ENCODE data around the gene CFLAR.

Gene CFLAR

DNA sequence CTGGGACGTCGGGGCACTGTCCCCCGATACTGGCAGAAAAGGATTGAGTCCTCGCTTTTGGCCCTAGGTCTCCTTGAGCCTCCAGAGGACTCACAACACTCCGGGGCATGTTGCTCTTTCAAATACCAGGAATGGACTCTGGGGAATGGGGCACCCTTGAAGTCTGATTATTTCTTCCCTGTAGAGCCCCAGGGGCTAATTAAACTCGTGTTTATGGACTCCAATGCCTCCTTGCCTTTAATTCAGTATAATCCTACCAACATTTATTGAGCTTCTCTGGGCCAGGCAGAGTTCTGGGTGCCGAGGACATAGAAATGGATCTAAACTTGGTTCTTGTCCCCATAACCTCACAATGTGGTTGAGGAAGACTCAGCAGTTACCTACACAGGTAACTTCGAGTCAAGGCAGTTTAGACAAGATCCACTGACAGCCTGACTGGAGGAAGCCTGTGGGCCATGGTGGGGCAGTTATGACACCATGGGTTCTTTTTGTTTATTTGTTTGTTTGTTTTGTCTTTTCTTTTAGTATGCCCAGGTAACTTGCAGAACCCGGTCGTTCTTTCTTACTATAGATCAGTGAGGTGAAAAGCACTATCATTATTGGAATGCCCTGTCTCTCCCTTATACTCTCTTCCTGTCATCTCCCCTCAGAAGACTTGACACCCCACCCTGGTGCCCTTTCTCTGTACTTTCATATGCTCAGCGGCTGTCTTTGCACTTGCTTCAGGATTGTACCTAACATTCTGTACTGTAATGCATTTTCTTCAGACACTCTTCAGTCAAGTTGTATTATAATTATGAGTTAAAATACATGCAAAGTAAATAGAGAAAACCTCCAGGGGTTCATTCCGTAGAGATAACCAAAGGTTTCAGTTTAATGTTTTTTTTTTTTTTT, 3.2 kb downstream of the CFLAR start:
- ATAC-seq, result peak; percentile 56

GRCh38 chr2:201122276-201122675, 6.3 kb downstream of the CFLAR start:
- ATAC-seq, result no peak
- no peak for TF ChIP-seq TSHZ2 (CRISPR knock-in tag; IDR thresholded peaks at IDR 0.05)
- no peak for TF ChIP-seq ZNF565 (CRISPR knock-in tag; conservative IDR thresholded peaks at IDR 0.05; ENCODE audit: low read depth)
- TF ChIP-seq TCF4 (CRISPR knock-in tag; IDR thresholded peaks at IDR 0.05; ENCODE audit: borderline replicate concordance), result no peak
- no peak for TF ChIP-seq ZC3H10 (CRISPR knock-in tag; IDR thresholded peaks at IDR 0.05)
- no peak for TF ChIP-seq ESRRG (CRISPR knock-in tag; IDR thresholded peaks at IDR 0.05)
- no peak for TF ChIP-seq ZFP30 (CRISPR knock-in tag; IDR thresholded peaks at IDR 0.05)
- TF ChIP-seq ARNTL (CRISPR knock-in tag; IDR thresholded peaks at IDR 0.05; ENCODE audit: borderline replicate concordance, low read depth), result no peak
- no peak for TF ChIP-seq OSR1 (CRISPR knock-in tag; IDR thresholded peaks at IDR 0.05)
- no peak for TF ChIP-seq ZNF8 (CRISPR knock-in tag; IDR thresholded peaks at IDR 0.05)
- no peak for TF ChIP-seq RARB (CRISPR knock-in tag; IDR thresholded peaks at IDR 0.05)

More for the DNA sequence above, 3.2 kb downstream of the CFLAR start:
- TF ChIP-seq ZNF565 (CRISPR knock-in tag; conservative IDR thresholded peaks at IDR 0.05; ENCODE audit: low read depth) (no peak), ARNTL (CRISPR knock-in tag; IDR thresholded peaks at IDR 0.05; ENCODE audit: borderline replicate concordance, low read depth) (no peak), RARB (CRISPR knock-in tag; IDR thresholded peaks at IDR 0.05) (no peak), TOX (CRISPR knock-in tag; IDR thresholded peaks at IDR 0.05; ENCODE audit: borderline replicate concordance) (no peak), ZC3H10 (CRISPR knock-in tag; IDR thresholded peaks at IDR 0.05) (no peak), ESRRG (CRISPR knock-in tag; IDR thresholded peaks at IDR 0.05) (no peak), GLIS3 (CRISPR knock-in tag; IDR thresholded peaks at IDR 0.05) (no peak), ISL1 (CRISPR knock-in tag; IDR thresholded peaks at IDR 0.05) (no peak), TSHZ2 (CRISPR knock-in tag; IDR thresholded peaks at IDR 0.05) (no peak), CSDC2 (CRISPR knock-in tag; IDR thresholded peaks at IDR 0.05) (no peak), ZNF8 (CRISPR knock-in tag; IDR thresholded peaks at IDR 0.05) (no peak), BACH2 (CRISPR knock-in tag; IDR thresholded peaks at IDR 0.05; ENCODE audit: borderline replicate concordance) (no peak), OSR1 (CRISPR knock-in tag; IDR thresholded peaks at IDR 0.05) (no peak), POU6F1 (CRISPR knock-in tag; IDR thresholded peaks at IDR 0.05; ENCODE audit: borderline replicate concordance, low read depth) (no peak), SNAI2 (CRISPR knock-in tag; IDR thresholded peaks at IDR 0.05) (no peak), ZFP30 (CRISPR knock-in tag; IDR thresholded peaks at IDR 0.05) (no peak)
- TF ChIP-seq, protein P1, sequence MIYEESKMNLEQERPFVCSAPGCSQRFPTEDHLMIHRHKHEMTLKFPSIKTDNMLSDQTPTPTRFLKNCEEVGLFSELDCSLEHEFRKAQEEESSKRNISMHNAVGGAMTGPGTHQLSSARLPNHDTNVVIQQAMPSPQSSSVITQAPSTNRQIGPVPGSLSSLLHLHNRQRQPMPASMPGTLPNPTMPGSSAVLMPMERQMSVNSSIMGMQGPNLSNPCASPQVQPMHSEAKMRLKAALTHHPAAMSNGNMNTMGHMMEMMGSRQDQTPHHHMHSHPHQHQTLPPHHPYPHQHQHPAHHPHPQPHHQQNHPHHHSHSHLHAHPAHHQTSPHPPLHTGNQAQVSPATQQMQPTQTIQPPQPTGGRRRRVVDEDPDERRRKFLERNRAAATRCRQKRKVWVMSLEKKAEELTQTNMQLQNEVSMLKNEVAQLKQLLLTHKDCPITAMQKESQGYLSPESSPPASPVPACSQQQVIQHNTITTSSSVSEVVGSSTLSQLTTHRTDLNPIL (CRISPR knock-in tag; IDR thresholded peaks at IDR 0.05; ENCODE audit: low read depth), result no peak
- TF ChIP-seq, protein P2, sequence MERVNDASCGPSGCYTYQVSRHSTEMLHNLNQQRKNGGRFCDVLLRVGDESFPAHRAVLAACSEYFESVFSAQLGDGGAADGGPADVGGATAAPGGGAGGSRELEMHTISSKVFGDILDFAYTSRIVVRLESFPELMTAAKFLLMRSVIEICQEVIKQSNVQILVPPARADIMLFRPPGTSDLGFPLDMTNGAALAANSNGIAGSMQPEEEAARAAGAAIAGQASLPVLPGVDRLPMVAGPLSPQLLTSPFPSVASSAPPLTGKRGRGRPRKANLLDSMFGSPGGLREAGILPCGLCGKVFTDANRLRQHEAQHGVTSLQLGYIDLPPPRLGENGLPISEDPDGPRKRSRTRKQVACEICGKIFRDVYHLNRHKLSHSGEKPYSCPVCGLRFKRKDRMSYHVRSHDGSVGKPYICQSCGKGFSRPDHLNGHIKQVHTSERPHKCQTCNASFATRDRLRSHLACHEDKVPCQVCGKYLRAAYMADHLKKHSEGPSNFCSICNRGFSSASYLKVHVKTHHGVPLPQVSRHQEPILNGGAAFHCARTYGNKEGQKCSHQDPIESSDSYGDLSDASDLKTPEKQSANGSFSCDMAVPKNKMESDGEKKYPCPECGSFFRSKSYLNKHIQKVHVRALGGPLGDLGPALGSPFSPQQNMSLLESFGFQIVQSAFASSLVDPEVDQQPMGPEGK (CRISPR knock-in tag; IDR thresholded peaks at IDR 0.05; ENCODE audit: borderline replicate concordance), result no peak
- TF ChIP-seq, protein P3, sequence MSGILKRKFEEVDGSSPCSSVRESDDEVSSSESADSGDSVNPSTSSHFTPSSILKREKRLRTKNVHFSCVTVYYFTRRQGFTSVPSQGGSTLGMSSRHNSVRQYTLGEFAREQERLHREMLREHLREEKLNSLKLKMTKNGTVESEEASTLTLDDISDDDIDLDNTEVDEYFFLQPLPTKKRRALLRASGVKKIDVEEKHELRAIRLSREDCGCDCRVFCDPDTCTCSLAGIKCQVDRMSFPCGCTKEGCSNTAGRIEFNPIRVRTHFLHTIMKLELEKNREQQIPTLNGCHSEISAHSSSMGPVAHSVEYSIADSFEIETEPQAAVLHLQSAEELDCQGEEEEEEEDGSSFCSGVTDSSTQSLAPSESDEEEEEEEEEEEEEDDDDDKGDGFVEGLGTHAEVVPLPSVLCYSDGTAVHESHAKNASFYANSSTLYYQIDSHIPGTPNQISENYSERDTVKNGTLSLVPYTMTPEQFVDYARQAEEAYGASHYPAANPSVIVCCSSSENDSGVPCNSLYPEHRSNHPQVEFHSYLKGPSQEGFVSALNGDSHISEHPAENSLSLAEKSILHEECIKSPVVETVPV (CRISPR knock-in tag; IDR thresholded peaks at IDR 0.05), result no peak
